NB4 (cell line): ENCODE measurements around the gene ARHGEF12.

Experiments
- CTCF ChIP-seq: IDR thresholded peaks from one replicate; pipeline ENCODE4 v1.5.1; 2012; ENCODE audit warnings: low read depth, low read length
- MAX ChIP-seq: IDR thresholded peaks from 2 replicates; pipeline ENCODE4 v1.6.1; 2011; ENCODE audit warnings: low read depth, low read length
- POLR2A ChIP-seq: IDR thresholded peaks from 2 replicates; pipeline ENCODE4 v1.6.1; 2011; ENCODE audit warnings: mild to moderate bottlenecking; ENCODE audit not compliant: insufficient read length; ENCODE audit errors: extremely low read depth

GRCh38 chr11:120494595-120494994 lies 158.4 kb downstream of the ARHGEF12 start:
- no peak for TF ChIP-seq CTCF
- TF ChIP-seq MAX, result no peak
- no peak for TF ChIP-seq POLR2A
